ENCODE data around the gene LPIN1. TPM values are rescaled to one million over a fixed set of nuclear protein-coding genes. Genes with fewer than 3 reads are reported as not detected.

The LPIN1 gene
- total and polyA plus RNA-seq, 2 of the 13 experiments (the other 11 are each of a cell fraction or from before 2014, with no cell fraction given): 9.7 to 19.4 TPM

DNA sequence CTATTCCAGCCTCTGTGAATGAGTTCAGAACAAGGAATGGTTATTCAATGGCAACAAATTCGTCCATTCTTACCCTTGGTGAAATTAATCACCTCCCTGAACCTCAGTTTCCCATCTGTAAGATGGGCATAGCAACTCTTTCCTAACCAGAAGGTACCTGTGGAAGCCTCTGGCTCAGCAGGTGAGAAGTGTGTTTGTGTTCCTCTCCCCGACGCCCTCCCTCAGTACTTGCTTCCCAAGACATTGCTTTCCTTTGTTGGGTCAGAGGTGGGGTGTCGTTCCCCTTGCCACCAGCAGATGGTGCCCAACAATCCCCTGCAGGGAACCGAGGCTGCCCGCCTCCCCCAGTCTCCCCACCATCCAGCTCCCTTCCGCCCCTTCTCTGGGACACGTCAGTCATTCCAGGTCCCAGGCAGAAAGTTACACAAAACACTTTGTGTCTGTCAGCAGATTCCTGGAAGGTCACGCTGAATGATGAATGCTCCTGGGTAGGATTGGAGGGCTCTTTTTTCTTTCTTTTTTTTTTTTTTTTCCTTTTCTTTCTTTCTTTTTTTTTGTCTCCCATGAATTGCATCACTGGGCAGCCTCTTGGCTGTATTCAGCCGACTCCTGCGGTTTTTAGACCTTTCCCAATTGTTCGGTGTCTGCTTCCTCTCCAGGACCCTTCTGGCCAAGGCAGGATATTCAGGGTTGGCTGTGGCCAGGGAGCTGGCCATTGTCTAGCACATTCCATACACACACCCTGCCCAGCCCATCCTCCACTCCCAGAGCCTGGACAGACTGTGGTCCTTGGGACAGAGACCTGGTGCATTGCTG is 117.3 kb downstream of the LPIN1 start (continued):
- TF ChIP-seq FOXK2 (IDR thresholded peaks at IDR 0.05): no peak
- TF ChIP-seq, protein P1, sequence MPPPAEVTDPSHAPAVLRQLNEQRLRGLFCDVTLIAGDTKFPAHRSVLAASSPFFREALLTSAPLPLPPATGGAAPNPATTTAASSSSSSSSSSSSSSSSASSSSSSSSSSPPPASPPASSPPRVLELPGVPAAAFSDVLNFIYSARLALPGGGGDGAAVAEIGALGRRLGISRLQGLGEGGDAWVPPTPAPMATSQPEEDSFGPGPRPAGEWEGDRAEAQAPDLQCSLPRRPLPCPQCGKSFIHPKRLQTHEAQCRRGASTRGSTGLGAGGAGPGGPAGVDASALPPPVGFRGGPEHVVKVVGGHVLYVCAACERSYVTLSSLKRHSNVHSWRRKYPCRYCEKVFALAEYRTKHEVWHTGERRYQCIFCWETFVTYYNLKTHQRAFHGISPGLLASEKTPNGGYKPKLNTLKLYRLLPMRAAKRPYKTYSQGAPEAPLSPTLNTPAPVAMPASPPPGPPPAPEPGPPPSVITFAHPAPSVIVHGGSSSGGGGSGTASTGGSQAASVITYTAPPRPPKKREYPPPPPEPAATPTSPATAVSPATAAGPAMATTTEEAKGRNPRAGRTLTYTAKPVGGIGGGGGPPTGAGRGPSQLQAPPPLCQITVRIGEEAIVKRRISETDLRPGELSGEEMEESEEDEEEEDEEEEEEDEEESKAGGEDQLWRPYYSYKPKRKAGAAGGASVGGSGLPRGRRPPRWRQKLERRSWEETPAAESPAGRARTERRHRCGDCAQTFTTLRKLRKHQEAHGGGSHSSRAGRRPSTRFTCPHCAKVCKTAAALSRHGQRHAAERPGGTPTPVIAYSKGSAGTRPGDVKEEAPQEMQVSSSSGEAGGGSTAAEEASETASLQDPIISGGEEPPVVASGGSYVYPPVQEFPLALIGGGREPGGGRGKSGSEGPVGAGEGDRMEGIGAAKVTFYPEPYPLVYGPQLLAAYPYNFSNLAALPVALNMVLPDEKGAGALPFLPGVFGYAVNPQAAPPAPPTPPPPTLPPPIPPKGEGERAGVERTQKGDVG (CRISPR knock-in tag; IDR thresholded peaks at IDR 0.05; ENCODE audit: borderline replicate concordance): no peak
- TF ChIP-seq KAT7 (CRISPR knock-in tag; IDR thresholded peaks at IDR 0.05; ENCODE audit: borderline replicate concordance): no peak
- TF ChIP-seq SRSF9 (IDR thresholded peaks at IDR 0.05; ENCODE audit: borderline replicate concordance, insufficient read depth, low read depth, low read length, poor library complexity, severe bottlenecking): no peak
- TF ChIP-seq, protein P2, sequence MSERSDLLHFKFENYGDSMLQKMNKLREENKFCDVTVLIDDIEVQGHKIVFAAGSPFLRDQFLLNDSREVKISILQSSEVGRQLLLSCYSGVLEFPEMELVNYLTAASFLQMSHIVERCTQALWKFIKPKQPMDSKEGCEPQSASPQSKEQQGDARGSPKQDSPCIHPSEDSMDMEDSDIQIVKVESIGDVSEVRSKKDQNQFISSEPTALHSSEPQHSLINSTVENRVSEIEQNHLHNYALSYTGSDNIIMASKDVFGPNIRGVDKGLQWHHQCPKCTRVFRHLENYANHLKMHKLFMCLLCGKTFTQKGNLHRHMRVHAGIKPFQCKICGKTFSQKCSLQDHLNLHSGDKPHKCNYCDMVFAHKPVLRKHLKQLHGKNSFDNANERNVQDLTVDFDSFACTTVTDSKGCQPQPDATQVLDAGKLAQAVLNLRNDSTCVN (CRISPR knock-in tag; IDR thresholded peaks at IDR 0.05; ENCODE audit: borderline replicate concordance): peak; percentile 55
- TF ChIP-seq RBM22 (optimal IDR thresholded peaks at IDR 0.05; ENCODE audit: low read length): no peak
- no peak for TF ChIP-seq ZNF451 (CRISPR knock-in tag; IDR thresholded peaks at IDR 0.05)
- no peak for TF ChIP-seq U2AF1 (optimal IDR thresholded peaks at IDR 0.05; ENCODE audit: low read depth, low read length)
- no peak for TF ChIP-seq ZNF296 (CRISPR knock-in tag; conservative IDR thresholded peaks at IDR 0.05)
- no peak for TF ChIP-seq ZFP1 (CRISPR knock-in tag; IDR thresholded peaks at IDR 0.05)
- no peak for TF ChIP-seq KLF13 (CRISPR knock-in tag; IDR thresholded peaks at IDR 0.05)
- no peak for TF ChIP-seq PBX3 (CRISPR knock-in tag; IDR thresholded peaks at IDR 0.05; ENCODE audit: borderline replicate concordance)
- TF ChIP-seq KLF6 (CRISPR knock-in tag; IDR thresholded peaks at IDR 0.05): no peak
- no peak for TF ChIP-seq ZNF558 (CRISPR knock-in tag; IDR thresholded peaks at IDR 0.05; ENCODE audit: borderline replicate concordance)
- TF ChIP-seq CREB1 (IDR thresholded peaks at IDR 0.05): no peak
- peak; percentile 49 for TF ChIP-seq CREB1 (CRISPR knock-in tag; IDR thresholded peaks at IDR 0.05)
- TF ChIP-seq TMF1 (CRISPR knock-in tag; IDR thresholded peaks at IDR 0.05; ENCODE audit: low read depth): no peak
- TF ChIP-seq SRF (IDR thresholded peaks at IDR 0.05; ENCODE audit: low read depth, low read length): no peak
- TF ChIP-seq MYPOP (CRISPR knock-in tag; IDR thresholded peaks at IDR 0.05): no peak
- no peak for TF ChIP-seq MZF1 (CRISPR knock-in tag; IDR thresholded peaks at IDR 0.05; ENCODE audit: borderline replicate concordance)
- TF ChIP-seq, protein P3, sequence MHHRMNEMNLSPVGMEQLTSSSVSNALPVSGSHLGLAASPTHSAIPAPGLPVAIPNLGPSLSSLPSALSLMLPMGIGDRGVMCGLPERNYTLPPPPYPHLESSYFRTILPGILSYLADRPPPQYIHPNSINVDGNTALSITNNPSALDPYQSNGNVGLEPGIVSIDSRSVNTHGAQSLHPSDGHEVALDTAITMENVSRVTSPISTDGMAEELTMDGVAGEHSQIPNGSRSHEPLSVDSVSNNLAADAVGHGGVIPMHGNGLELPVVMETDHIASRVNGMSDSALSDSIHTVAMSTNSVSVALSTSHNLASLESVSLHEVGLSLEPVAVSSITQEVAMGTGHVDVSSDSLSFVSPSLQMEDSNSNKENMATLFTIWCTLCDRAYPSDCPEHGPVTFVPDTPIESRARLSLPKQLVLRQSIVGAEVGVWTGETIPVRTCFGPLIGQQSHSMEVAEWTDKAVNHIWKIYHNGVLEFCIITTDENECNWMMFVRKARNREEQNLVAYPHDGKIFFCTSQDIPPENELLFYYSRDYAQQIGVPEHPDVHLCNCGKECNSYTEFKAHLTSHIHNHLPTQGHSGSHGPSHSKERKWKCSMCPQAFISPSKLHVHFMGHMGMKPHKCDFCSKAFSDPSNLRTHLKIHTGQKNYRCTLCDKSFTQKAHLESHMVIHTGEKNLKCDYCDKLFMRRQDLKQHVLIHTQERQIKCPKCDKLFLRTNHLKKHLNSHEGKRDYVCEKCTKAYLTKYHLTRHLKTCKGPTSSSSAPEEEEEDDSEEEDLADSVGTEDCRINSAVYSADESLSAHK (CRISPR knock-in tag; IDR thresholded peaks at IDR 0.05; ENCODE audit: borderline replicate concordance): no peak
